Testis (tissue), 3 donors: ENCODE measurements around the gene GLCCI1. TPM values are rescaled to one million over a fixed set of nuclear protein-coding genes. Genes with fewer than 3 reads are reported as not detected.

Experiments used
- DNase-seq: peaks from one replicate; pipeline ENCODE4 v3.0.0-alpha.2; 2019
- H3K27ac ChIP-seq, 2 donors: fragments of 200-600 bp; sonication (generic); one replicate each; pipeline ENCODE4 v1.5.1; 2019
- H3K27me3 ChIP-seq: fragments of 200-600 bp; sonication (generic); one replicate; pipeline ENCODE4 v1.5.1; 2019
- H3K36me3 ChIP-seq: fragments of 200-600 bp; sonication (generic); one replicate; pipeline ENCODE4 v1.5.1; 2017; ENCODE audit warnings: low read depth; ENCODE audit errors: missing control alignments
- H3K4me1 ChIP-seq: fragments of 200-600 bp; sonication (generic); one replicate; pipeline ENCODE4 v1.5.1; 2019
- H3K4me3 ChIP-seq, 2 donors: fragments of 200-600 bp; sonication (generic); one replicate each; pipeline ENCODE4 v1.5.1; 2017 to 2019
- H3K9me3 ChIP-seq: fragments of 200-600 bp; sonication (generic); one replicate; pipeline ENCODE4 v1.5.1; 2017
- POLR2A ChIP-seq: fragments of 450-650 bp; IDR thresholded peaks from one replicate; pipeline ENCODE4 v1.6.1; 2017; ENCODE audit warnings: antibody characterized with exemption, mild to moderate bottlenecking, moderate library complexity
- WGBS, 2 donors: methylation state at CpG; one replicate each; pipeline ENCODE4 v1.1.5; 2018; 5-methylcytosine and 5-hydroxymethylcytosine counted together
- intact Hi-C: fragments of 100-400 bp; cut with DNase I; formaldehyde crosslinking; loops from one replicate; pipeline ENCODE4 v1.15.1; 2023; ENCODE audit warnings: low total_unique reads
- polyA plus RNA-seq: library from polyadenylated mRNA; stranded (reverse); fragments of 350-450 nt; fragmentation: Illumina TruSeq; extraction: RNeasy Lipid Tissue Mini Kit (QIAGEN cat#74804); gene quantifications from one replicate; pipeline ENCODE4 v1.2.3, GENCODE V29; 2014; ENCODE audit warnings: low read depth, low replicate concordance; ENCODE audit not compliant: insufficient read depth
- total RNA-seq, 2 donors: library from RNA; depleted of rRNA; stranded (reverse); fragments of >200 nt; gene quantifications; one replicate each; pipeline ENCODE4 v1.2.3, GENCODE V29; 2016
- TF ChIP-seq, protein P1 (sequence below), 3 experiments: fragments of 450-650 bp in 2 of 3; fragments of 200-600 bp in 1 of 3; sonication (generic) in 1 of 3; IDR thresholded peaks; one replicate each; pipeline ENCODE4 v1.5.1; 2016 to 2019; ENCODE audit warnings: antibody characterized with exemption in 3 of 3, mild to moderate bottlenecking in 2 of 3, moderate library complexity in 1 of 3

GLCCI1 gene
- total and polyA plus RNA-seq, 3 donors from 2014 or later, result 30.2 to 49.8 (median 42.2) TPM

DNA sequence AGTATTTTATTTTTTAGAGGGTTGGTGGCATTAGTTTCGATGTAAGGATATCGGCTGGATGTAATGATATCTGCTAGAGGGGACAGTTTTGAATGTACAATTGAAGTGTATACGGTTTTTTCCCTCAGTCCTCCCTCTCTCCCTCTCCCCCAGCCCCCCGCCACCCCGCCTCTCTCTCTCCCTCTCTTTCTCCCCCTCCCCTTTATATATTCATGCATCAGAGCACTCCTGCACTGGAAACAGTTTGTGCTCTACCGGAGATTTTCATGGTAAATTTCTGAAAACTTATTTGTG is 1.6 kb downstream of the GLCCI1 start:
- Histone ChIP-seq H3K4me3 (peak overlapping the region; percentile 65 to 85), H3K27me3 (no peaks in the 10 kb centered on the region), H3K9me3 (no peaks in the 10 kb centered on the region), H3K36me3 (no peaks in the 10 kb centered on the region), H3K27ac (peak overlapping the region in 1 of 2 donors; percentile 94), H3K4me1 (no peaks in the 10 kb centered on the region)
- DNase-seq, result no peak
- intact Hi-C loops, result no loop called here
- 0 to 2% methylated on average over 6 of the region's 6 CpGs for WGBS, 2 donors
- no peak for TF ChIP-seq POLR2A
- TF ChIP-seq, protein P1, sequence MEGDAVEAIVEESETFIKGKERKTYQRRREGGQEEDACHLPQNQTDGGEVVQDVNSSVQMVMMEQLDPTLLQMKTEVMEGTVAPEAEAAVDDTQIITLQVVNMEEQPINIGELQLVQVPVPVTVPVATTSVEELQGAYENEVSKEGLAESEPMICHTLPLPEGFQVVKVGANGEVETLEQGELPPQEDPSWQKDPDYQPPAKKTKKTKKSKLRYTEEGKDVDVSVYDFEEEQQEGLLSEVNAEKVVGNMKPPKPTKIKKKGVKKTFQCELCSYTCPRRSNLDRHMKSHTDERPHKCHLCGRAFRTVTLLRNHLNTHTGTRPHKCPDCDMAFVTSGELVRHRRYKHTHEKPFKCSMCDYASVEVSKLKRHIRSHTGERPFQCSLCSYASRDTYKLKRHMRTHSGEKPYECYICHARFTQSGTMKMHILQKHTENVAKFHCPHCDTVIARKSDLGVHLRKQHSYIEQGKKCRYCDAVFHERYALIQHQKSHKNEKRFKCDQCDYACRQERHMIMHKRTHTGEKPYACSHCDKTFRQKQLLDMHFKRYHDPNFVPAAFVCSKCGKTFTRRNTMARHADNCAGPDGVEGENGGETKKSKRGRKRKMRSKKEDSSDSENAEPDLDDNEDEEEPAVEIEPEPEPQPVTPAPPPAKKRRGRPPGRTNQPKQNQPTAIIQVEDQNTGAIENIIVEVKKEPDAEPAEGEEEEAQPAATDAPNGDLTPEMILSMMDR (IDR thresholded peaks at IDR 0.05), result no peak

DNA sequence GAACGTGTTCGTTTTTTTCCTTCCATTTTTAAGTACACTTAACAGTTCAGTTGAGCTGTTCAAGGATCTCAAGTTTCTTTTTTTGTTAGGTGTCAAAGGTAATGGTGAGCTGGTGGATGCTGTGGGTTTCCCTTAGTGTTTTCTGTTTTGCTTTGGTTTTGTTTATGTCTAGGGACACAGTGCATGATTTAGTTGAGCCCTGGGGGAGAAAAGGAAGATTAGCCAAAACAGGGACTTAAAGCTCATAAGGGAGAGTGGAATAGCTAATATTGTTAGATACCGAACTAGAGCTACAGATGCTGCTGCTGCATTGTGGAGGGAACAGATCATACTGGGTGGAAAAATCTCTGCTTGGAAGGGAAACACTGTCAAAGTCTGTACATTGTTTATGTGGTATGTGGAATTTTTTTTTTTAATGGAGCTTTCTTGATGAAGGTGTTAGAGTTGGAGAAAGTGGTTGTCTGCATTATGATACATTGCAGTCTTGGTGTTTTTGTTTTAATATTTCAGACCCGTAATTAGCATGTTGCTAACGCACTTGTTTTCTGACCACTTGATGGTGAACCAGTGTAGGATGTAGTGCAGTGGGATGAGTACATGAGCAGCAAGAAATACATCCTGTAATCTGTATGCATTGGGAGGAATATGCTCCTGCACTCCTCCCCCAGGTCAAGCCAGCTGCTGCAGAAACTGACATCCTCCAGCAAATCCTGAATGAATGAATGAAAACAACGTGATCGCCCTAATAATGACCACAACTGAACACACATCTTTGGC is 2.1 kb downstream of the GLCCI1 start:
- H3K36me3 ChIP-seq, result no peaks in the 10 kb centered on the region
- no peaks in the 10 kb centered on the region for H3K27me3 ChIP-seq
- WGBS, 2 donors, result 17 to 19% methylated on average over 7 of the region's 7 CpGs
- no peaks in the 10 kb centered on the region for H3K4me1 ChIP-seq
- peak overlapping the region; percentile 65 to 85 for H3K4me3 ChIP-seq
- intact Hi-C loops, result no loop called here
- no peak for DNase-seq
- no peak overlapping the region for H3K27ac ChIP-seq
- no peak for TF ChIP-seq POLR2A
- TF ChIP-seq, protein P1 (IDR thresholded peaks at IDR 0.05), result no peak
- H3K9me3 ChIP-seq, result no peaks in the 10 kb centered on the region

DNA sequence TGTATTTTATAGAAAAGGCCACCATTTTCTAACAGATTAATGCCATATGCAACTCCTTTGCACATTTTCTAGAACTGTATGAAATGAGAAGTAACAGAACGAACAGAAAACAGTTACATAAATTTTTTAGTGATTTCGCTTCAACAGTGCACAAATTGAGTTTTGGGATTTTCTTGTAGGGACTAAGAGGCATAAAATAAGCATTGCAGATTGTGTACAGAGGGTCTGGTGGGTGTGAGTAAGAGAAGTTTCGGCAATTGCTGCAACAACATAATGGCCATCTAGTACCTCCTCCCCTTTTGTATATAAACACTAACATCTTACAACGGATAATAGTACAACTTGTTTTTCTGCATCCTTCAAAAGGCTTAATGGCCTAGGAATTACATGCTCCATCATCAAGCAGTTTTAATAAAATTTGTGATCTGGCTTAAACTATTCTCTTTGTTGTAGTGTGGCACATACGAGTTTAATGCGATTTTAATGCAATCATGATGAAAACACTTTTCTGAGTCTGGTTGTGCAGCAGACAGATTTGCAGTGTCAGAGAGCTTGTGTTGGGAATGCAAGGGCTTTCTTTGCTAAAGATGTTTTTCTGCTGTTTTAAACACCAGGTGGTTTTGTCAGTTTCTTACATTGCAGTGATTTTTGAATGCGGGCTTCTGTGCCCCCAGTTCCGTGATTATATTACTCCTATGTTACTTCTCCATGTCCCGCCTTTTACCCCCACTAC is 2.9 kb downstream of the GLCCI1 start:
- DNase-seq, result no peak
- Histone ChIP-seq H3K27me3 (no peaks in the 10 kb centered on the region), H3K9me3 (no peaks in the 10 kb centered on the region), H3K4me3 (no peak overlapping the region), H3K36me3 (no peaks in the 10 kb centered on the region), H3K27ac (no peak overlapping the region), H3K4me1 (no peaks in the 10 kb centered on the region)
- TF ChIP-seq, protein P1 (IDR thresholded peaks at IDR 0.05), result no peak
- TF ChIP-seq POLR2A, result no peak
- 46 to 47% methylated on average over 9 of the region's 9 CpGs for WGBS, 2 donors
- intact Hi-C loops, result no loop called here

DNA sequence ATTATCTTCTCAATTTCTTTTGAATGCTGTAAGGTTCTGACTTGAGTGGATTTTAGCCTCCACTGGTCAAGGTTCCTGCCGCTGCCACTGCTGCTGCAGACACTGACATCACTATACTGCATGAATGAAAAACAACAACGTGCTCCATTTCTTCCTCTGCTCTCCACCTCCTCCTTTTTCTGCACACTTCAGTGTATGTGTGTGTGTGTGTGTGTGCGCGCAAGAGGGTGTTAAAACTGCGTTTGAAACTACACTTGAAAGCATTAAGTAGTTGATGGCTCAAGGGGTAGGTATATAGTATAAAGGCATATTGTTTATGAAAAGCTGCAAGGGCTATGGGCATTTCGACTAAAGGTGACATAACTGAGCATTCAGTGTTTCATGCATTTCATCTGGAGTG is 3.5 kb downstream of the GLCCI1 start:
- Histone ChIP-seq H3K4me1 (no peaks in the 10 kb centered on the region), H3K27ac (no peak overlapping the region), H3K4me3 (no peak overlapping the region), H3K9me3 (no peaks in the 10 kb centered on the region), H3K27me3 (no peaks in the 10 kb centered on the region), H3K36me3 (no peaks in the 10 kb centered on the region)
- intact Hi-C loops, result no loop called here
- TF ChIP-seq POLR2A, result no peak
- TF ChIP-seq, protein P1 (IDR thresholded peaks at IDR 0.05), result no peak
- DNase-seq, result no peak
- WGBS, 2 donors, result 45 to 52% methylated on average over 6 of the region's 6 CpGs
